Fibroblast of lung (primary cell): ENCODE results near the gene PI4KB. TPM values are rescaled to one million over a fixed set of nuclear protein-coding genes. Genes with fewer than 3 reads are reported as not detected.

Experiments
- DNase-seq, 2 donors: peaks; one replicate each; pipeline versions ENCODE4 v3.0.0 to v3.0.0-alpha.2; 2010; ENCODE audit warnings: low read depth in 2 of 2
- H2AFZ ChIP-seq: 2 replicates; pipeline ENCODE4 v1.5.1; 2012; ENCODE audit warnings: low read length, control low read depth, inconsistent platforms
- H3K27ac ChIP-seq: 2 replicates; pipeline ENCODE4 v1.5.1; 2011; ENCODE audit warnings: low read length, control low read depth; ENCODE audit not compliant: insufficient read depth
- H3K27me3 ChIP-seq: 2 replicates; pipeline ENCODE4 v1.5.1; 2011; ENCODE audit warnings: mild to moderate bottlenecking, low read length; ENCODE audit not compliant: control insufficient read depth, insufficient read depth
- H3K36me3 ChIP-seq: 2 replicates; pipeline ENCODE4 v1.5.1; 2011; ENCODE audit warnings: low read length; ENCODE audit not compliant: control insufficient read depth, insufficient read depth
- H3K4me1 ChIP-seq: 2 replicates; pipeline ENCODE4 v1.5.1; 2011; ENCODE audit warnings: low read length; ENCODE audit not compliant: control insufficient read depth, insufficient read depth; ENCODE audit errors: extremely low read depth
- H3K4me2 ChIP-seq: 2 replicates; pipeline ENCODE4 v1.5.1; 2011; ENCODE audit warnings: low read length, control low read depth; ENCODE audit not compliant: insufficient read depth; ENCODE audit errors: extremely low read depth
- H3K4me3 ChIP-seq, 4 experiments: fragments of 200-600 bp in 1 of 4; sonication (generic) in 1 of 4; replicated peaks in 1 of 4; 2 replicates each; pipeline ENCODE4 v1.5.1; 2011 to 2016; ENCODE audit warnings: low read length in 4 of 4, low read depth in 3 of 4, mild to moderate bottlenecking in 3 of 4, control low read depth in 2 of 4, inconsistent platforms in 1 of 4, mixed read lengths in 1 of 4; ENCODE audit not compliant: insufficient read depth in 1 of 4; ENCODE audit errors: control extremely low read depth in 1 of 4
- H3K79me2 ChIP-seq: 2 replicates; pipeline ENCODE4 v1.5.1; 2012; ENCODE audit warnings: mild to moderate bottlenecking, low read length, inconsistent platforms; ENCODE audit not compliant: control insufficient read depth, insufficient read depth
- H3K9ac ChIP-seq: 2 replicates; pipeline ENCODE4 v1.5.1; 2011; ENCODE audit warnings: mild to moderate bottlenecking, low read length, control low read depth; ENCODE audit not compliant: insufficient read depth
- H3K9me3 ChIP-seq: 2 replicates; pipeline ENCODE4 v1.5.1; 2012; ENCODE audit warnings: low read depth, low read length; ENCODE audit not compliant: control insufficient read depth, insufficient read depth
- H4K20me1 ChIP-seq: 2 replicates; pipeline ENCODE4 v1.5.1; 2011; ENCODE audit warnings: low read length; ENCODE audit not compliant: control insufficient read depth, insufficient read depth; ENCODE audit errors: extremely low read depth
- CTCF ChIP-seq, 2 donors: IDR thresholded peaks in 1 of 2; conservative IDR thresholded peaks in 1 of 2; 1 replicate in 1 of 2; 2 replicates in 1 of 2; pipeline ENCODE4 v1.5.1; 2011 to 2012; ENCODE audit warnings: low read length in 2 of 2, control low read depth in 1 of 2, inconsistent platforms in 1 of 2, low read depth in 1 of 2, mild to moderate bottlenecking in 1 of 2
- EZH2 ChIP-seq: IDR thresholded peaks from 2 replicates; pipeline ENCODE4 v1.5.1; 2012; ENCODE audit warnings: low read length, control low read depth, mild to moderate bottlenecking; ENCODE audit errors: missing control alignments
- polyA plus RNA-seq, 2 donors: library from polyadenylated mRNA; depleted of rRNA in 1 of 2; stranded (reverse) in 1 of 2; unstranded in 1 of 2; fragments of >200 nt; gene quantifications; 2 replicates each; pipeline ENCODE4 v1.2.1, GENCODE V29; 2011 to 2012; ENCODE audit warnings: missing spikeins in 1 of 2
- total RNA-seq: library from RNA; depleted of rRNA; stranded (reverse); fragments of >200 nt; gene quantifications from 2 replicates; pipeline ENCODE4 v1.2.1, GENCODE V29; 2014

The PI4KB gene
- total and polyA plus RNA-seq, 2 donors (not counting 1 experiment from before 2014, with no cell fraction given), result 65.7 to 75.4 TPM

GRCh38 chr1:151364996-151365395 is 37.8 kb upstream of the PI4KB start:
- H3K4me3 ChIP-seq, result no peak overlapping the region
- H3K36me3 ChIP-seq, result peaks cover 1% of the 10 kb centered on the region
- no peaks in the 10 kb centered on the region for H3K4me1 ChIP-seq
- TF ChIP-seq EZH2 (no peak), CTCF (conservative IDR thresholded peaks at IDR 0.05 in 1 of 2, IDR thresholded peaks at IDR 0.05 in 1 of 2; ENCODE audit: low read depth in 1 of 2, low read length in 2 of 2) (no peak)
- no peak overlapping the region for H3K9ac ChIP-seq
- no peaks in the 10 kb centered on the region for H4K20me1 ChIP-seq
- no peaks in the 10 kb centered on the region for H3K27me3 ChIP-seq
- no peak for DNase-seq
- no peaks in the 10 kb centered on the region for H3K79me2 ChIP-seq
- no peak overlapping the region for H3K27ac ChIP-seq
- H2AFZ ChIP-seq, result no peak overlapping the region
- no peak overlapping the region for H3K4me2 ChIP-seq
- no peaks in the 10 kb centered on the region for H3K9me3 ChIP-seq

GRCh38 chr1:151362308-151363155 is 35.3 kb upstream of the PI4KB start:
- Histone ChIP-seq H3K36me3 (peaks cover 1% of the 10 kb centered on the region), H3K4me3 (no peak overlapping the region), H3K9me3 (no peaks in the 10 kb centered on the region), H3K27me3 (no peaks in the 10 kb centered on the region), H3K27ac (no peak overlapping the region), H2AFZ (no peak overlapping the region), H3K9ac (no peak overlapping the region), H3K4me1 (no peaks in the 10 kb centered on the region), H4K20me1 (no peaks in the 10 kb centered on the region), H3K79me2 (no peaks in the 10 kb centered on the region), H3K4me2 (no peak overlapping the region)
- no peak for DNase-seq
- no peak for TF ChIP-seq CTCF (conservative IDR thresholded peaks at IDR 0.05 in 1 of 2, IDR thresholded peaks at IDR 0.05 in 1 of 2; ENCODE audit: low read depth in 1 of 2, low read length in 2 of 2)
- TF ChIP-seq EZH2, result no peak

- DNase-seq, result no peak
- no peak for TF ChIP-seq CTCF (conservative IDR thresholded peaks at IDR 0.05 in 1 of 2, IDR thresholded peaks at IDR 0.05 in 1 of 2; ENCODE audit: low read depth in 1 of 2, low read length in 2 of 2)
- H4K20me1 ChIP-seq, result no peaks in the 10 kb centered on the region
These were observed 34.7 kb upstream of the PI4KB start for GRCh38 chr1:151361883-151362282.

More at GRCh38 chr1:151361883-151362282, 34.7 kb upstream of the PI4KB start:
- Histone ChIP-seq H3K27me3 (no peaks in the 10 kb centered on the region), H3K79me2 (no peaks in the 10 kb centered on the region), H3K36me3 (peaks cover 1% of the 10 kb centered on the region), H3K4me1 (no peaks in the 10 kb centered on the region), H3K27ac (no peak overlapping the region), H2AFZ (no peak overlapping the region), H3K9ac (no peak overlapping the region), H3K4me2 (no peak overlapping the region), H3K9me3 (no peaks in the 10 kb centered on the region), H3K4me3 (no peak overlapping the region)
